GM19438 (cell line): ENCODE results near the gene EI24.
A peak's percentile ranks its signal among the peaks of the same experiment; 100 is the strongest.
"Not testable (repeated sequence)": the region's sequence is repeated elsewhere in the genome, so short reads cannot be mapped to it uniquely, and the experiment has no call there.

ENCODE experiments used
- ATAC-seq: cut with Tn5 transposase; IDR thresholded peaks from one replicate; pipeline ENCODE4 v1.9.1; 2021; ENCODE audit warnings: low read depth; ENCODE audit not compliant: unreplicated experiment

The EI24 gene

GRCh38 chr11:125577181-125577580 lies 7.9 kb downstream of the EI24 start:
- ATAC-seq, result not testable (repeated sequence)

- ATAC-seq, result no peak
These were observed 9.5 kb downstream of the EI24 start for GRCh38 chr11:125578783-125579182.

- ATAC-seq, result no peak
These were observed 10.5 kb downstream of the EI24 start for GRCh38 chr11:125579811-125580210.

GRCh38 chr11:125583496-125583895 lies 14.2 kb downstream of the EI24 start:
- ATAC-seq, result no peak

- no peak for ATAC-seq
These were observed 16.2 kb downstream of the EI24 start for GRCh38 chr11:125585487-125585886.

- no peak for ATAC-seq
These were observed 17.3 kb downstream of the EI24 start for GRCh38 chr11:125586623-125587022.

- ATAC-seq, result no peak
These were observed 18.2 kb downstream of the EI24 start for GRCh38 chr11:125587480-125587879.

GRCh38 chr11:125588505-125588904 lies 19.2 kb downstream of the EI24 start:
- no peak for ATAC-seq

GRCh38 chr11:125591649-125592304 lies 22.5 kb downstream of the EI24 start:
- peak; percentile 22 for ATAC-seq

- ATAC-seq, result peak; percentile 95
These were observed 23.2 kb downstream of the EI24 start, which contains the start of gene STT3A for GRCh38 chr11:125592305-125593113. STT3A (plus strand) TSS chr11:125592852; CDS start chr11:125595916, 3,064 bp downstream.

GRCh38 chr11:125593114-125593820 lies 24.0 kb downstream of the EI24 start:
- peak; percentile 0 for ATAC-seq

- no peak for ATAC-seq
These were observed 25.7 kb downstream of the EI24 start for GRCh38 chr11:125594958-125595357.

- no peak for ATAC-seq
These were observed 31.4 kb downstream of the EI24 start for GRCh38 chr11:125600663-125601062.

GRCh38 chr11:125603207-125603606 lies 33.9 kb downstream of the EI24 start:
- ATAC-seq, result no peak

- no peak for ATAC-seq
These were observed 36.1 kb downstream of the EI24 start for GRCh38 chr11:125605417-125605816.

GRCh38 chr11:125609545-125609944 lies 40.3 kb downstream of the EI24 start:
- no peak for ATAC-seq

- no peak for ATAC-seq
These were observed 49.1 kb downstream of the EI24 start for GRCh38 chr11:125618383-125618782.

- no peak for ATAC-seq
These were observed 52.7 kb downstream of the EI24 start for GRCh38 chr11:125621995-125622394.

GRCh38 chr11:125623064-125623463 lies 53.8 kb downstream of the EI24 start:
- no peak for ATAC-seq

GRCh38 chr11:125624756-125625213 lies 55.5 kb downstream of the EI24 start, which contains the start of gene CHEK1:
CHEK1 (plus strand) TSS chr11:125625163; CDS start chr11:125626769, 1,606 bp downstream.
- ATAC-seq, result no peak

- ATAC-seq, result no peak
These were observed 56.0 kb downstream of the EI24 start for GRCh38 chr11:125625225-125625629.
